GM12878 (cell line): ENCODE data around the gene CXCL12. TPM values are rescaled to one million over a fixed set of nuclear protein-coding genes. Genes with fewer than 3 reads are reported as not detected.

ENCODE experiments used
- ATAC-seq: fragments of 200-7000 bp; cut with Tn5 transposase; 3 replicates; pipeline ENCODE4 v1.9.1; 2020; ENCODE audit warnings: mild to moderate bottlenecking, moderate library complexity
- BruUV-seq: library from RNA; stranded (reverse); fragments of 400-500 nt; replicated peaks from 2 replicates; lab custom pipeline; 2021; lab: Mats Ljungman, UMichigan
- CTCF ChIA-PET: fragments of 300-600 bp; sonication (Branson Sonifier 250); formaldehyde crosslinking; extraction: SDS; loops from one replicate; lab custom pipeline; 2021; ENCODE audit warnings: inconsistent platforms; lab: Yijun Ruan, JAX
- POLR2A ChIA-PET: fragments of 350-600 bp; formaldehyde crosslinking; extraction: SDS; loops from one replicate; lab custom pipeline; 2021; ENCODE audit warnings: inconsistent platforms; lab: Charles Lee
- RAD21 ChIA-PET: fragments of 300-600 bp; sonication (Branson Sonifier 250); formaldehyde crosslinking; loops from one replicate; lab custom pipeline; 2023; ENCODE audit warnings: antibody characterized with exemption; ENCODE audit not compliant: unreplicated experiment; lab: Charles Lee
- SMC1A ChIA-PET: fragments of 300-600 bp; sonication (Branson Sonifier 250); formaldehyde crosslinking; loops from one replicate; lab custom pipeline; 2023; ENCODE audit not compliant: unreplicated experiment, uncharacterized antibody; lab: Charles Lee
- DNase-seq: peaks from one replicate; pipeline ENCODE4 v3.0.0-alpha.2; 2011; ENCODE audit warnings: low read depth, low spot score
- FAIRE-seq: peaks from 3 replicates; lab custom pipeline; 2011; peaks lifted over from hg19 to GRCh38; lab: Jason Lieb, UNC
- H2AFZ ChIP-seq: 2 replicates; pipeline ENCODE4 v1.6.0; 2011; ENCODE audit warnings: low read depth, low read length, control low read depth; ENCODE audit not compliant: control insufficient read depth
- H3K27ac ChIP-seq: 2 replicates; pipeline ENCODE4 v1.5.1; 2011; ENCODE audit warnings: control low read depth; ENCODE audit not compliant: control insufficient read depth, insufficient read depth
- H3K27me3 ChIP-seq, 2 experiments: replicated peaks in 1 of 2; 2 replicates each; pipeline versions ENCODE4 v1.6.0 to v1.6.1; 2011; ENCODE audit warnings: low read length in 1 of 2; ENCODE audit not compliant: control insufficient read depth in 2 of 2, insufficient read depth in 2 of 2
- H3K36me3 ChIP-seq, 2 experiments: 2 replicates each; pipeline ENCODE4 v1.5.1; 2011; ENCODE audit warnings: low read length in 1 of 2; ENCODE audit not compliant: control insufficient read depth in 2 of 2, insufficient read depth in 2 of 2
- H3K4me1 ChIP-seq: 2 replicates; pipeline ENCODE4 v1.6.1; 2011; ENCODE audit warnings: mild to moderate bottlenecking, low read length, moderate library complexity, mixed read lengths; ENCODE audit not compliant: control insufficient read depth, insufficient read depth
- H3K4me2 ChIP-seq: 2 replicates; pipeline ENCODE4 v1.6.0; 2011; ENCODE audit warnings: control low read depth; ENCODE audit not compliant: control insufficient read depth, insufficient read depth
- H3K4me3 ChIP-seq: fragments of 200-600 bp; sonication (generic); 2 replicates; pipeline ENCODE4 v1.5.1; 2016
- H3K79me2 ChIP-seq: 2 replicates; pipeline ENCODE4 v1.6.0; 2011; ENCODE audit warnings: low read length; ENCODE audit not compliant: control insufficient read depth, insufficient read depth
- H3K9ac ChIP-seq: 2 replicates; pipeline ENCODE4 v1.8.0; 2011; ENCODE audit warnings: low read length, control low read depth, mixed read lengths; ENCODE audit not compliant: control insufficient read depth, insufficient read depth
- H3K9me3 ChIP-seq: replicated peaks from 3 replicates; pipeline ENCODE4 v1.5.1; 2011; ENCODE audit warnings: mild to moderate bottlenecking, low read length; ENCODE audit not compliant: control insufficient read depth, insufficient read depth
- H4K20me1 ChIP-seq: 2 replicates; pipeline ENCODE4 v1.6.0; 2011; ENCODE audit not compliant: control insufficient read depth, insufficient read depth
- EGR1 ChIP-seq, 2 experiments: IDR thresholded peaks; 1 replicate in 1 of 2; 2 replicates in 1 of 2; pipeline ENCODE4 v1.6.1; 2011 to 2012; ENCODE audit warnings: low read depth in 2 of 2, low read length in 2 of 2, borderline replicate concordance in 1 of 2, mild to moderate bottlenecking in 1 of 2, moderate library complexity in 1 of 2
- POLR2A ChIP-seq: IDR thresholded peaks from 2 replicates; pipeline ENCODE4 v1.6.1; 2011; ENCODE audit warnings: low read depth, mild to moderate bottlenecking, low read length
- SUPT20H ChIP-seq: IDR thresholded peaks from 2 replicates; pipeline ENCODE4 v1.6.1; 2011; ENCODE audit warnings: low read depth, mild to moderate bottlenecking, low read length, moderate library complexity, borderline replicate concordance; ENCODE audit not compliant: control insufficient read depth
- ZNF384 ChIP-seq: IDR thresholded peaks from 2 replicates; pipeline ENCODE4 v1.6.1; 2012; ENCODE audit warnings: low read depth, mild to moderate bottlenecking, low read length, improper control_type of control experiment, borderline replicate concordance
- WGBS: methylation state at CpG from one replicate; pipeline ENCODE4 v1.1.6; 2016; ENCODE audit warnings: low lambda C conversion rate; ENCODE audit not compliant: insufficient replicate concordance, insufficient coverage; ENCODE audit errors: missing lambda C conversion rate; 5-methylcytosine and 5-hydroxymethylcytosine counted together
- in situ Hi-C: fragments of 300-500 bp; cut with MboI; formaldehyde crosslinking; loops from 9 replicates; pipeline ENCODE4 v1.14.3; 2018; ENCODE audit warnings: mixed read lengths
- intact Hi-C: fragments of 100-400 bp; cut with micrococcal nuclease; formaldehyde crosslinking; loops from one replicate; pipeline ENCODE4 v1.14.2; 2022; ENCODE audit not compliant: unreplicated experiment
- polyA plus RNA-seq, 11 experiments: library from polyadenylated mRNA; depleted of rRNA in 4 of 11; unstranded in 6 of 11; stranded (reverse) in 5 of 11; fragments of >200 nt; fragmentation: Nextera tagmentation in 4 of 11; fragmentation: Illumina TruSeq in 1 of 11; extraction: Ambion mirVana in 4 of 11; extraction: Trizol in 1 of 11; gene quantifications; 1 replicate in 1 of 11; 2 replicates in 10 of 11; pipeline versions ENCODE4 v1.2.1 to v1.2.3, GENCODE V29; 2011 to 2016; ENCODE audit warnings: inconsistent platforms in 2 of 11, missing spikeins in 2 of 11, low read depth in 1 of 11
- total RNA-seq, 4 experiments: library from RNA; depleted of rRNA in 3 of 4; stranded (reverse); fragments of >200 nt in 3 of 4; fragmentation: Illumina TruSeq in 1 of 4; extraction: Trizol in 1 of 4; gene quantifications; 2 replicates each; pipeline versions ENCODE4 v1.2.1 to v1.2.3, GENCODE V29; 2013 to 2021
- TF ChIP-seq, protein P1 (sequence below): fragments of 450-650 bp; IDR thresholded peaks from 2 replicates; pipeline ENCODE4 v1.6.1; 2017; ENCODE audit warnings: mild to moderate bottlenecking, moderate library complexity
- TF ChIP-seq, protein P2 (sequence below): fragments of 450-650 bp; formaldehyde crosslinking; IDR thresholded peaks from 2 replicates; pipeline ENCODE4 v1.4.0; 2020; ENCODE audit warnings: mild to moderate bottlenecking, moderate library complexity

Gene CXCL12
- total and polyA plus RNA-seq, 10 of the 15 experiments (the other 5 are each of a cell fraction or from before 2014, with no cell fraction given), result 0.03 to 4.5 (median 0.53) TPM

DNA sequence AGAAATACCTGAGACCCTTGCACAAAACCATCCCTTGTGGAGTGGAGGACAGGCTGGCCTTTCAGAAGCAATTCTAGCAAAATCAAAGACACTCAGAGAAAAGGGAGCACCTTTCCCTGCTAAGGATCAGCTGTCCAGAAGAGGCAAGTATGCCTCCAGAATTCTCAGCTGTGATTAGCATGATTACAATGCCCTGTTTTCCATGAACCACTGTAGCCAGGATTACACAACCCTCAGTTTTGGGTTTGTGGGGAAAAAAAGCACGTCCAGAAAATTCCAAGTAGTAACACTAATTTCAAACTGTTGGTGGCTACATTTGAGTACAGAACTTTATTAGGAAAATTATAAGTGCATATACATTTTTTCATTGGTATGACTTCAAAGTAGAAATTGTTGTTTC is 15.0 kb downstream of the CXCL12 start:
- H2AFZ ChIP-seq, result no peak overlapping the region
- no peak overlapping the region for H3K27ac ChIP-seq
- no peaks in the 10 kb centered on the region for H3K27me3 ChIP-seq
- RAD21 ChIA-PET, result no interaction called here
- FAIRE-seq (no peak), DNase-seq (no peak), ATAC-seq (no peak)
- in situ Hi-C loops, result no loop called here
- no peaks in the 10 kb centered on the region for H3K4me1 ChIP-seq
- no peaks in the 10 kb centered on the region for H4K20me1 ChIP-seq
- SMC1A ChIA-PET, result interaction anchor here (0.6 kb wide), 1 partner anchor 308 kb away, joined by 4 read pairs; no protein-coding TSS in a partner anchor
- H3K4me2 ChIP-seq, result no peak overlapping the region
- CTCF ChIA-PET, result interaction anchor here (1.4 kb wide), 1 partner anchor 11 kb away, joined by 4 read pairs; no protein-coding TSS in a partner anchor
- no peaks in the 10 kb centered on the region for H3K9me3 ChIP-seq
- intact Hi-C loops, result no loop called here
- WGBS, result 0% methylated on average over 1 of the region's 1 CpG
- H3K4me3 ChIP-seq, result no peak overlapping the region
- TF ChIP-seq ZNF384, result no peak
- no peak for TF ChIP-seq SUPT20H
- TF ChIP-seq, protein P1, sequence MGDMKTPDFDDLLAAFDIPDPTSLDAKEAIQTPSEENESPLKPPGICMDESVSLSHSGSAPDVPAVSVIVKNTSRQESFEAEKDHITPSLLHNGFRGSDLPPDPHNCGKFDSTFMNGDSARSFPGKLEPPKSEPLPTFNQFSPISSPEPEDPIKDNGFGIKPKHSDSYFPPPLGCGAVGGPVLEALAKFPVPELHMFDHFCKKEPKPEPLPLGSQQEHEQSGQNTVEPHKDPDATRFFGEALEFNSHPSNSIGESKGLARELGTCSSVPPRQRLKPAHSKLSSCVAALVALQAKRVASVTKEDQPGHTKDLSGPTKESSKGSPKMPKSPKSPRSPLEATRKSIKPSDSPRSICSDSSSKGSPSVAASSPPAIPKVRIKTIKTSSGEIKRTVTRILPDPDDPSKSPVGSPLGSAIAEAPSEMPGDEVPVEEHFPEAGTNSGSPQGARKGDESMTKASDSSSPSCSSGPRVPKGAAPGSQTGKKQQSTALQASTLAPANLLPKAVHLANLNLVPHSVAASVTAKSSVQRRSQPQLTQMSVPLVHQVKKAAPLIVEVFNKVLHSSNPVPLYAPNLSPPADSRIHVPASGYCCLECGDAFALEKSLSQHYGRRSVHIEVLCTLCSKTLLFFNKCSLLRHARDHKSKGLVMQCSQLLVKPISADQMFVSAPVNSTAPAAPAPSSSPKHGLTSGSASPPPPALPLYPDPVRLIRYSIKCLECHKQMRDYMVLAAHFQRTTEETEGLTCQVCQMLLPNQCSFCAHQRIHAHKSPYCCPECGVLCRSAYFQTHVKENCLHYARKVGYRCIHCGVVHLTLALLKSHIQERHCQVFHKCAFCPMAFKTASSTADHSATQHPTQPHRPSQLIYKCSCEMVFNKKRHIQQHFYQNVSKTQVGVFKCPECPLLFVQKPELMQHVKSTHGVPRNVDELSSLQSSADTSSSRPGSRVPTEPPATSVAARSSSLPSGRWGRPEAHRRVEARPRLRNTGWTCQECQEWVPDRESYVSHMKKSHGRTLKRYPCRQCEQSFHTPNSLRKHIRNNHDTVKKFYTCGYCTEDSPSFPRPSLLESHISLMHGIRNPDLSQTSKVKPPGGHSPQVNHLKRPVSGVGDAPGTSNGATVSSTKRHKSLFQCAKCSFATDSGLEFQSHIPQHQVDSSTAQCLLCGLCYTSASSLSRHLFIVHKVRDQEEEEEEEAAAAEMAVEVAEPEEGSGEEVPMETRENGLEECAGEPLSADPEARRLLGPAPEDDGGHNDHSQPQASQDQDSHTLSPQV, result no peak
- TF ChIP-seq POLR2A, result no peak
- TF ChIP-seq, protein P2, sequence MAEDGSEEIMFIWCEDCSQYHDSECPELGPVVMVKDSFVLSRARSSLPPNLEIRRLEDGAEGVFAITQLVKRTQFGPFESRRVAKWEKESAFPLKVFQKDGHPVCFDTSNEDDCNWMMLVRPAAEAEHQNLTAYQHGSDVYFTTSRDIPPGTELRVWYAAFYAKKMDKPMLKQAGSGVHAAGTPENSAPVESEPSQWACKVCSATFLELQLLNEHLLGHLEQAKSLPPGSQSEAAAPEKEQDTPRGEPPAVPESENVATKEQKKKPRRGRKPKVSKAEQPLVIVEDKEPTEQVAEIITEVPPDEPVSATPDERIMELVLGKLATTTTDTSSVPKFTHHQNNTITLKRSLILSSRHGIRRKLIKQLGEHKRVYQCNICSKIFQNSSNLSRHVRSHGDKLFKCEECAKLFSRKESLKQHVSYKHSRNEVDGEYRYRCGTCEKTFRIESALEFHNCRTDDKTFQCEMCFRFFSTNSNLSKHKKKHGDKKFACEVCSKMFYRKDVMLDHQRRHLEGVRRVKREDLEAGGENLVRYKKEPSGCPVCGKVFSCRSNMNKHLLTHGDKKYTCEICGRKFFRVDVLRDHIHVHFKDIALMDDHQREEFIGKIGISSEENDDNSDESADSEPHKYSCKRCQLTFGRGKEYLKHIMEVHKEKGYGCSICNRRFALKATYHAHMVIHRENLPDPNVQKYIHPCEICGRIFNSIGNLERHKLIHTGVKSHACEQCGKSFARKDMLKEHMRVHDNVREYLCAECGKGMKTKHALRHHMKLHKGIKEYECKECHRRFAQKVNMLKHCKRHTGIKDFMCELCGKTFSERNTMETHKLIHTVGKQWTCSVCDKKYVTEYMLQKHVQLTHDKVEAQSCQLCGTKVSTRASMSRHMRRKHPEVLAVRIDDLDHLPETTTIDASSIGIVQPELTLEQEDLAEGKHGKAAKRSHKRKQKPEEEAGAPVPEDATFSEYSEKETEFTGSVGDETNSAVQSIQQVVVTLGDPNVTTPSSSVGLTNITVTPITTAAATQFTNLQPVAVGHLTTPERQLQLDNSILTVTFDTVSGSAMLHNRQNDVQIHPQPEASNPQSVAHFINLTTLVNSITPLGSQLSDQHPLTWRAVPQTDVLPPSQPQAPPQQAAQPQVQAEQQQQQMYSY, result no peak
- TF ChIP-seq EGR1 (IDR thresholded peaks at IDR 0.05; ENCODE audit: borderline replicate concordance in 1 of 2, low read depth in 2 of 2, low read length in 2 of 2), result no peak
- H3K79me2 ChIP-seq, result no peaks in the 10 kb centered on the region
- H3K36me3 ChIP-seq, result no peaks in the 10 kb centered on the region
- BruUV-seq, result no TSS peak
- H3K9ac ChIP-seq, result no peak overlapping the region
- POLR2A ChIA-PET, result no interaction called here
